Left colon (tissue), 2 donors: Measurements from ENCODE around the gene SMIM41. TPM values are rescaled to one million over a fixed set of nuclear protein-coding genes. Genes with fewer than 3 reads are reported as not detected.

ENCODE experiments used
- ATAC-seq: fragments of 200-7000 bp; cut with Tn5 transposase; one replicate; pipeline ENCODE4 v1.9.1; 2020; ENCODE audit warnings: mild to moderate bottlenecking, moderate library complexity
- DNase-seq, 2 donors: peaks; one replicate each; pipeline ENCODE4 v3.0.0-alpha.2; 2020
- intact Hi-C, 2 donors: fragments of 100-400 bp; cut with DNase I in 1 of 2; cut with micrococcal nuclease in 1 of 2; formaldehyde crosslinking; loops; one replicate each; pipeline versions ENCODE4 v1.11.2 to v1.14.0; 2022; cut with DNase I, micrococcal nuclease
- total RNA-seq, 2 donors: library from RNA; stranded (reverse); fragmentation: NEBNext Ultra II Directional; extraction: Animal tissue kit (Norgen Biotek cat#: 25700); gene quantifications; one replicate each; pipeline ENCODE4 v1.2.1, GENCODE V29; 2021
- donor health status: DM: no; HTN: no; CAD: no.
- donor health status: DM: yes; HTN: yes; CAD: no.

SMIM41 gene
- total RNA-seq, 2 donors from 2014 or later: 0.31 TPM; not detected in 1

DNA sequence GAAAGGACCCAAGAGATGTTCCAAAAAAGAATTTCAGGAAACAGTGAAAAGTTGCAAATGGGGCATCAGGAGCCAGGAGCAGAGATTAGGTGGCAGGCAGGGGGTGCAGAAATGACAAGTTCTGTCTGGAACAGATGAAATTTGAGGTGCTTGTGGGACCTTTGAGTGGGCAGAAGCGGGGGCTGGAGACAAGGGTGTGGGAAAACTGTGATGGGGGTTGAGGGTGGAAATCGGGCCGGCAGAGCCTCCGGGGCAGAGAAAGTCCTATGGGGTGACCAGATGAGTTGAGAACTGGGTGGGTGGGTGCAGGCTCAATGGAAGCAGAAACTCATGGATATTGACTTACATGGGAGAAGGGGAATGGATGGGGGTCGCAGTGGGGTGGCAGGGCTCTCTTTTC lies 29.8 kb upstream of the SMIM41 start:
- ATAC-seq: no peak
- peak in 1 of 2 donors; percentile 28 for DNase-seq
- intact Hi-C loops: no loop called here

DNA sequence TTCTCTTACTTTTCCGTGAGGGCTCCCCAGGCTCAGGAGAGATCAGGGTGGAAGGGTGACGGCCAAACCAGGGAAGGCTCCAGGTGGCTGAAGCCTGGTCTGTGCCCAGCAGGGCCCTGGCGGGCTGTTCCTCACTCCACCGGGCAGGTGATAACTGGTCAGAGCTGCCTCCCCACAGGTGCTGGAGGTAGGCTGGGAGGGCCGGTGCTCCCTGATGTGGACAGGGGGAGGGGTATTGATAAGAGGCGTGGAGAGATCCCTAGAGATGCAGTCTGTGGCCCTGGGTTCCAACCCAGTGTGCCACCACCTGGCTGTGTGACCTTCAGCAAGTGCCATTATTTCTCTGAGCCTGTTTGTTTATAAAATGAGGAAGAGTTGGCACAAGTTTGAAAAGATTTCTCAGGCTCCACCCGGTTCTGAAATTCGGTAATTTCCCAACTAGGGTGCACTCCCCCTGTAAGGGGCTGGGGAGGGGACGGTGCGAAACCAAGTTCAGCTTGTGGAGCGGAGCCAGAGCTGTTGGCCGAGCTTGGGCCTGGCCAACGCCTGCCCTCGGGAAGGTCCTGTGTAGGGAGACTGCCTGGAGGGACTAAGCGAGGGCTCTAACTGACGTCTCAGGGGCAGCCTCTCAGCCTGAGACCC lies 29.3 kb upstream of the SMIM41 start:
- DNase-seq (peak; percentile 47 to 65), ATAC-seq (no peak)
- intact Hi-C loops: no loop called here

DNA sequence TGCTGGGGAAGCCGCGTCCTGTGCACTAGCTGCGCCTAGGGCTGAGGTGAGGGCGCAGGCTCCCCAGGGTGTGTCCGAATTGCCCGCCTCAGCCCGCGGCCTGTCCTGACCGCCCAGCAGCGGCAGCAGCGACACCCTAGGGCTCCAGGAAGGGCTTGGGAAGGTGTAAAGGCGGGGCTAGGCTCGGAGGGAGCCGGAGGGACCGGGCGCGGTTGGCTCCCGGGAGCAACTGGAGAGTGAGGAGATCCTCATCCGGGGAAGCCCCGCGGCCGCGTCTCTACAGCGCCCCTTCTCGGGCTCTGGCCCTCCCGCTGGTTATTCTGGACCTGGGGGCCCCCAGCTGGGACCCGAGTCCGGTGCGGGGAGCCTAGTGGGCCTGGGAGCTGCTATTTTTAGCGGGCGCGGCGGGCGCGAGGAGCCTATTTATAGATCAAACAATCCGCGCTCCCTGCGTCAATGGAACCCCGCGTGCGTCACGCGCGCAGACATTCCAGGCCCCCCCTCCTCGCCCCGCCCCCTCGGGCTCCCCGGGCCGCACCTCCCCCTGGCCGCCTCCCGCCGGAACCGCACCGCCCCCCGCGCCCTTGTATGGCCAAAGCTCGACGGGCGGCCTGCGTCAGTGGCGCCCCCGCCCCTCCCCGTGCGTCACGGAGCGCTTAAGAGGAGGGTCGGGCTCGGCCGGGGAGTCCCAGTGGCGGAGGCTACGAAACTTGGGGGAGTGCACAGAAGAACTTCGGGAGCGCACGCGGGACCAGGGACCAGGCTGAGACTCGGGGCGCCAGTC lies 28.6 kb upstream of the SMIM41 start, which contains the start of gene NR4A1:
Gene NR4A1, plus strand, starts transcription at position 685 of the 784 bp plus-strand sequence. CDS start 2,887 bp downstream, outside the sequence.
- ATAC-seq: peak; percentile 75
- intact Hi-C loops: no loop called here
- DNase-seq: peak; percentile 97 to 99

DNA sequence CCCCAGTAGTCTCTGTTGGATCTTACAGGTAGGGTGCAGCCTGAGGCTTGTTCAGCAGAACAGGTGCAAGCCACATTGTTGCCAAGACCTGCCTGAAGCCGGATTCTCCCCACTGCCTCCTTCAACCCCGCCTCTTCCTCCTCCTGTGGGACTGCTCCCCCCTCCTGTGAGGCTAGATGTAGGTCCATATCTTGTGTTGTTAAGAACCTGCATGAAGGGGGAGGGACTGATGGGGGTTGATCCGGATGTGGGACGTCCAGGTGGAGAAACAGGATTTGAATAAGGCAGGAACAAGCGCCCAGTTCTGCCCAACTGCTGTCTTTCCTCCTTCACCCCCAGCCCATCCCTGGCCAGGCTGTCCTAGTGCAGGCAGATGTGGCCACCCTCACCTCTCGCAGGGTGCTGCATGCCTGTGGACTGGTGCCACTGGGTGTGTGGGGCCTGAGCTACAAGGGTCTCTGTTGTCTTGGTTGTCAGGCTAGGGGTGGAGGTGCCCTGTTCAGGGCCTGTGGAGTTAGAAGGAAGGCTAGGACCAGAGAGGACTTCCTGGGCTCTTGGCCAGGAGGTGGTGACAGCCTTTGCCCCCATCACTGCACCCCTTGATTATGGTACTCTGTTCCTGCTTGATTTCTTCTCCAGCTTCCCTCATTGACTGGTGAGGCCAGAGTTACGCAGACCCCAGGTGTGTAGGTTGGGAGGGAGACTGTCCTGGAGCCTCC lies 26.9 kb upstream of the SMIM41 start:
- ATAC-seq (peak; percentile 36), DNase-seq (peak; percentile 71 to 87)
- intact Hi-C loops: no loop called here

DNA sequence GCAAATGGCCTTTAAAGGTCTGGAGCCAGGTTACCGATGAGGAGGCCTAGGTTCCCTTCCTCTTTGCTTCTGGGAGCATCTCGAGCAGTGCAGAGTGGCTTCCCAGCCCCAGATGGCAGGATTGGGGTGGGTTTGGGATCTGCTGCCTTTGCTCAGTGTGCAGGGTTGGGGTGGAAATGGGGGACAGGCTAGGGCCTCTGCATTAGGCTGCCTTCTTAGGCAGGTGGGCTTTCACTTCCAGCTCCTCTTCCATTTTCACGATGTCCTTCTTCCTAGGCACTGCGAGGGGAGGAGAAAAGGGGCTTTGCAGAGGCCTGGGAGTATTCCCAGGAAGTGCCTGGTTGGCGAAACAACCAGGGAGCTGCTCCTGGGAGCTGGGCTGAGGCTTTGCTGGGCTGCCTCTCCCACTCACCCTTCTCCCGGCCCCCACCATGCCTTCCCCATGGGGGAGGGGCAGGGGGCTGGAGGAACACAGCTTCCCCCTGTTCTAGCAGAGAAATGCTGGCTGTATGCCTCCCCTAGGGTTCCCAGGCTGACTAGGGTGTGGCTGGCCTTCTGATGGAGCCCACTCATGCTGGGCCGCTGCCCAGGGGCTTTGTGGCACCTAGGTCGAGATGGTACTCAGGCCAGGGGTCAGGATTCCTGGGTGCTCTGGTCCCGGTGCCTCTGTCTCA lies 25.8 kb upstream of the SMIM41 start:
- intact Hi-C loops: no loop called here
- DNase-seq: peak in 1 of 2 donors; percentile 27
- ATAC-seq: no peak

DNA sequence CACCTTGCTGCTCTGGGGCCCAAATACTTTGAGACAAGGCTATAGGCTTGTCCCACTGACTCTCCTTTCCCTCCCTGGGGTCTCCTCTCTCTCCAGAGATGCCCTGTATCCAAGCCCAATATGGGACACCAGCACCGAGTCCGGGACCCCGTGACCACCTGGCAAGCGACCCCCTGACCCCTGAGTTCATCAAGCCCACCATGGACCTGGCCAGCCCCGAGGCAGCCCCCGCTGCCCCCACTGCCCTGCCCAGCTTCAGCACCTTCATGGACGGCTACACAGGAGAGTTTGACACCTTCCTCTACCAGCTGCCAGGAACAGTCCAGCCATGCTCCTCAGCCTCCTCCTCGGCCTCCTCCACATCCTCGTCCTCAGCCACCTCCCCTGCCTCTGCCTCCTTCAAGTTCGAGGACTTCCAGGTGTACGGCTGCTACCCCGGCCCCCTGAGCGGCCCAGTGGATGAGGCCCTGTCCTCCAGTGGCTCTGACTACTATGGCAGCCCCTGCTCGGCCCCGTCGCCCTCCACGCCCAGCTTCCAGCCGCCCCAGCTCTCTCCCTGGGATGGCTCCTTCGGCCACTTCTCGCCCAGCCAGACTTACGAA lies 25.2 kb upstream of the SMIM41 start:
- no peak for ATAC-seq
- peak in 1 of 2 donors; percentile 30 for DNase-seq
- intact Hi-C loops: no loop called here

DNA sequence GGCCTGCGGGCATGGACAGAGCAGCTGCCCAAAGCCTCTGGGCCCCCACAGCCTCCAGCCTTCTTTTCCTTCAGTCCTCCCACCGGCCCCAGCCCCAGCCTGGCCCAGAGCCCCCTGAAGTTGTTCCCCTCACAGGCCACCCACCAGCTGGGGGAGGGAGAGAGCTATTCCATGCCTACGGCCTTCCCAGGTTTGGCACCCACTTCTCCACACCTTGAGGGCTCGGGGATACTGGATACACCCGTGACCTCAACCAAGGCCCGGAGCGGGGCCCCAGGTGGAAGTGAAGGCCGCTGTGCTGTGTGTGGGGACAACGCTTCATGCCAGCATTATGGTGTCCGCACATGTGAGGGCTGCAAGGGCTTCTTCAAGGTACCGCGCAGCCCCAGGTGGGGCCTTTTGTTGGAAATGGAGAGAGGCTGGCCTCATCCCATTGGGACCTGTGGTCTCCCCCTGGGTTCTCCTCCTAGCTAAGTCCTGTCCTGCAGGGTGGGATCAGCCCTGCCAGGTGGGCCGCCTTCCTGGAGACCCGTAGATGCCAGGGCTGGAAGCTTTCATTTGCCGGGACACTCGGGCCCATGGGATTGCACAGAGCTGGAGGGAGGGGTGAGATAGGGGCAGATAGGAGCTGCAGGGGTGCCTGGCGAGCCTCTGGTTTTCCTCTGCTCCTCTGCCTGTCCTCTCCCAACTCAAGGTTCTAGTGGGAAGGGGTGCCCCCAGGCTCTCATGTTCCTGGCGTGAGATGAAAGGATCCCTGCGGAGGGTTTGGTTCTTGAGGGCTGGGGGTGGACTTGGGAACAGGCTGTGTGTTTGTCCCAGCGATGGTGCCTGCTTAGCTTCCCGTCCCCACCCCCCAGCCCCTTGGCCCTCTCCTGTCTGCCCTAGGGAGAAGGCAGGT lies 24.4 kb upstream of the SMIM41 start:
- intact Hi-C loops: no loop called here
- DNase-seq (no peak), ATAC-seq (no peak)

DNA sequence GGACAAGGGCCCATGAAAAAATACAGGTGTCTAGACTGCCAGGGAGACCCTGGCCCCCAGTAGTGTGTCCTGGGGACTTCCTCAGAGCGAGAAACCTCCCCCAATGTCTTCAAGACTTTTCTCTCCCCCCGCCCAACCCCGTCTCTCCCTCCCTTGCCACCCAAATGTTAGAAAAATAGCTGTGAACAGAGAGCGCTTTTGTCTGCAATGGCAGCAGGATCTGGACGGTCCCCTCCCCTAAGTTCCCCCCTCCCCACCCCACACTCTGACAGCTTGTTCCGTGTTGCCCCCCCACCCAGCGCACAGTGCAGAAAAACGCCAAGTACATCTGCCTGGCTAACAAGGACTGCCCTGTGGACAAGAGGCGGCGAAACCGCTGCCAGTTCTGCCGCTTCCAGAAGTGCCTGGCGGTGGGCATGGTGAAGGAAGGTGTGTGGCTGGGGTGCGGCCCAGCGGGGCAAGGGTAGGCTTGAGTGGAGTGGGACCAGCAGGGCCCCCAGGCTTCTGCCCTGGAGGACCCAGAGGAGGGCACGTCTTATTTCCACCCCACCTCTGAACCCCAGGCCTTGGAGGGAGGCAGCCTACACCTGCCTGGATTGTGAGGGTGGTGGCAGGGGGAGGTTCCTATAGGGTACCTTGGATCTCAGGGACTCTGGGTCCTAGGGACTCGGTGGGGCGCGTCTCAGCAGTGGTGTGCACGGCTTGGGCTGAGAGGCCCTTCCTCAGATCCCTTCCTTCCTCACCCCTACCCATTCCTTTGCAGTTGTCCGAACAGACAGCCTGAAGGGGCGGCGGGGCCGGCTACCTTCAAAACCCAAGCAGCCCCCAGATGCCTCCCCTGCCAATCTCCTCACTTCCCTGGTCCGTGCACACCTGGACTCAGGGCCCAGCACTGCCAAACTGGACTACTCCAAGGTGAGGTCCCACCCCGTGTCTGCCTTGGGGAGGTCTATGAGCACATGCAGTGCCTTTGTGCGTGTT lies 23.5 kb upstream of the SMIM41 start:
- ATAC-seq: no peak
- DNase-seq: no peak
- intact Hi-C loops: no loop called here

DNA sequence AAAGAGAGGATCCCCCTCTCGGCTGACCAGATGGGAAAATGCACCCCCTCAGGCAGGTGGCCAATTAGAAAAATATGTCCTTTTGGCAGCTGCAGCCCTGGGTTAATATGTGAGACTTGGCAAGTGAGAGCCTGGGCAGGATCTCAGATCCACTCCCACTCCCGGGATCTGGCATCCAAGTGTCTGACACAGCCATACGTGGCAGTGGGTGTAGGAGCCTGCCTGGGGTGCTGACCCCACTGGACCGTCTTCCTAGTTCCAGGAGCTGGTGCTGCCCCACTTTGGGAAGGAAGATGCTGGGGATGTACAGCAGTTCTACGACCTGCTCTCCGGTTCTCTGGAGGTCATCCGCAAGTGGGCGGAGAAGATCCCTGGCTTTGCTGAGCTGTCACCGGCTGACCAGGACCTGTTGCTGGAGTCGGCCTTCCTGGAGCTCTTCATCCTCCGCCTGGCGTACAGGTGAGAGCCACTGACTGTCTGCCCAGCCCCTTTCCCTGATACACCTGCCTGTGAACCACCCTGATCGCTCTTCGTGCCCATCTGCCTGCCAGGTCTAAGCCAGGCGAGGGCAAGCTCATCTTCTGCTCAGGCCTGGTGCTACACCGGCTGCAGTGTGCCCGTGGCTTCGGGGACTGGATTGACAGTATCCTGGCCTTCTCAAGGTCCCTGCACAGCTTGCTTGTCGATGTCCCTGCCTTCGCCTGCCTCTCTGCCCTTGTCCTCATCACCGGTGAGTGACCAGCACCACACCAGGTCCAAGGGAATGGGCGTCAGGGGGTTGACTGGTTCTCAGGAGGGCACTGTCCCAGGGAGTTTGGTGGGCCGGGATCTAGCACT lies 22.5 kb upstream of the SMIM41 start:
- ATAC-seq (no peak), DNase-seq (no peak)
- intact Hi-C loops: no loop called here

DNA sequence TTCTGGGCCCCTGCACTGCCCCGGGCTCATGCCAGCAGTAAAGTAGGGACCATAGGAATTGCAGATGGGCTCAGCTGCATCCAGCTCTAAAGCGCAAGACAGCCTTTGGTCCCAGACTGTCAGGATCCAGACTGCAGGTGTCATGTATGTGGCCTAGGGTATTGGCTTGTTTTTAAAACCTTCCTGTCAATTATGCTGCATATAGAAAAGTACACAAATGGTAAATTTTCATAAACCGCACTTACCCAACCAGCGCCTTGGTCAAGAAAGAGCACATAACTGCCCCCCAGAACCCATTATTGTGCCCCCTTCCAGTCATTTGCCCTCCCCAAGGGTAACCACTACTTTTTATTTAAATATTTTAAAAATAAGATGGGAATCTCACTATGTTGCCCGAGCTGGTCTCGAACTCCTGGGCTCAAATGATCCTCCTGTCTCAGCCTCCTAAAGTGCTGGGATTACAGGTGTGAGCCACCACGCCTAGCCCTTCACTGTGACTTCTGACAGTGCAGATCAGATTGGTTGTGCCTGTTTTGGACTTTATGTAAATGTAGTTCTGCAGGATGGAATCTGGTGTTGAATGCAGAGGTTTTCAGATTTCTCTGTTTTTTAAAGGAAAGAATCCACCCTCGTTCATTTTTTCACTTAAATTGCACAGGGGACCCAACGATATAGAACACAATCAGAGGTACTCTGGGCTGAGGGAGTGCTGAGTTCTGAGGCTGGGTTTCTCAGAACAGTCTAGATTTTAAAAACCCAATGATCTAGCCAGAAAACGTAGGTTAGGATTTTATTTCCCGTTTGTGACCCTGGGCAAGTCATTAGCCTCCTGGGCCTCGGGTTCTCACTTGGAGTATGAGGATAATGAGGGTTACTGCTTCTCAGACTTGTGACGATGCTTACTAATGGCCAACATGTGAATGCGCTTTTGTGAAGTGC lies 21.6 kb upstream of the SMIM41 start:
- no peak for DNase-seq
- no peak for ATAC-seq
- intact Hi-C loops: no loop called here

DNA sequence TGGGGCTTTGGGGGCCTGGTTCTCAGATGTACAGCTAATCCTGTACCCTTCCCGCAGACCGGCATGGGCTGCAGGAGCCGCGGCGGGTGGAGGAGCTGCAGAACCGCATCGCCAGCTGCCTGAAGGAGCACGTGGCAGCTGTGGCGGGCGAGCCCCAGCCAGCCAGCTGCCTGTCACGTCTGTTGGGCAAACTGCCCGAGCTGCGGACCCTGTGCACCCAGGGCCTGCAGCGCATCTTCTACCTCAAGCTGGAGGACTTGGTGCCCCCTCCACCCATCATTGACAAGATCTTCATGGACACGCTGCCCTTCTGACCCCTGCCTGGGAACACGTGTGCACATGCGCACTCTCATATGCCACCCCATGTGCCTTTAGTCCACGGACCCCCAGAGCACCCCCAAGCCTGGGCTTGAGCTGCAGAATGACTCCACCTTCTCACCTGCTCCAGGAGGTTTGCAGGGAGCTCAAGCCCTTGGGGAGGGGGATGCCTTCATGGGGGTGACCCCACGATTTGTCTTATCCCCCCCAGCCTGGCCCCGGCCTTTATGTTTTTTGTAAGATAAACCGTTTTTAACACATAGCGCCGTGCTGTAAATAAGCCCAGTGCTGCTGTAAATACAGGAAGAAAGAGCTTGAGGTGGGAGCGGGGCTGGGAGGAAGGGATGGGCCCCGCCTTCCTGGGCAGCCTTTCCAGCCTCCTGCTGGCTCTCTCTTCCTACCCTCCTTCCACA lies 20.7 kb upstream of the SMIM41 start:
- intact Hi-C loops: no loop called here
- no peak for ATAC-seq
- no peak for DNase-seq

DNA sequence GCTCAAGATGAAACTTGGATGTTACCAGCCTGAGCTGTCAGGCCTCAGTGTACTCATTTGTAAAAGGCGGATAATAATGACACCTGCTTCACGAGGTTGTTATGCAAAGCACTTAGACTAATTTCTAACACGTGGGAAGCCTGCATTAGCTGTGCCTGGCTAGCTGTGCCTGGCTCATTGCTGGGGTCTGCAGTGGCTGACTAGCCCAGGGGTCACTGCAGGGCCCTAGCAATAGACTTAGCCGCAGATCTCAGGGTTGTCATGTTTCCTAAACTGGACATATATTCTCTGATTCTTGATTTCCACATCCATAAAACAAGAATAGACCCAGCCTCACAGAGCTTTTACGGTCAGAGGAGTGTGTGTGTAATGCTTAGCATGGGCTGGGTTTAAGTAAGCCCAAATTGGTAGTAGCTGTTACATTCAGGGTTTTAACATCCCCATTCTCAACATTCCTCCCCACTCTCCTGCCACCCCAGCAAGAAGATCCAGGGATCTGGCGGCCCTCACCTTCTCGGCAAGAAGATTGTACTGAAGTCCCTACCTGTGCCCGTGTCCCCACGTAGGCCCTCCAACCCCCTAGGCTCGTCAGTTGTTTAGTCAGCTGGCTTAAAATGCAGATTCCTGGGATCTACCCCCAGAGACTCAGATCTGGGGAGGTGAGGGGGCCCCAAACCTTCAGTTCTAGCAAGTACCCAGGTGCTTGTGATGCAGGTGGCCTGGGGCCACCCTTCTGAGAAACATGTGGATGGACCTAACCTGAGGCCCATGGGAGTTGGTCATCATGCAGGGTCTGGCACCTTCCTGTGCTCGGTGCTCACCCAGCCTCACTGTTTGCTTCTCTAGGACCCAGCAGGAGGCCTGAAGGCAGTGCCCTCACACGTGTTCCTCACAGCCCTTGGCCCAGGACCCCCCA lies 19.7 kb upstream of the SMIM41 start:
- intact Hi-C loops: no loop called here
- DNase-seq (no peak), ATAC-seq (no peak)

DNA sequence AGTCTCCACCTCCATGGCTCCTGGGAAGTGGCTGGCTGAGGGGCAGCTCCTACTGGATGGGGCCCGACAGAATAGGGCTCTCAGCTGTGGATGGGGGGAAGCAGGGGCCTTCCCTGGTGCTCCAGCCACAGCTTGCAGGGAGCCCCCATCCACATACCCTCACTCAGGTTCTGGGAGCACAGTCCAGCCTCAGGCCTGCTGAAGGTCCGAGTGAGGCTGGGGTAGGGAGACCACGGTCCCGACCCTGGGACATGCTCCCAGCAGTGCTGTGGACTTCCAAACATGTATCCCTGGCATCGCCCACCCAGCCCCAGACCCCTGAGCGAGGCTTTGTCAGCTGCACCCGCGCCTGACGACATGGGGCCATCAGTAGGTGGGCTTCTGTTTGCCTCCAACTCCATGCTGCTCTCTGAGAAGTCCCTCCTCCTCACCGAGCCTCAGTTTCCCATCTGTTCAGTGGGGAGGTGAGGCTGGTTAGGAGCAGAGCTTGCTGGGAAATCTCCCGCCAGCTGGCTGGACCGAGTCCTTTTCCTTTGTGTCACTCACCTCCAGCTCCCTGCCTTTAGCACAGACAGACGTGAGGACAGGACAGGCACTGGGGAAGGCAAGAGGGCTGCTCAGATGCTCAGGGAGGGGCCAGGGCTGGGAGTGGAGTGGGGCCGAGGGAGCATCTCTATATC lies 18.9 kb upstream of the SMIM41 start:
- DNase-seq (no peak), ATAC-seq (no peak)
- intact Hi-C loops: no loop called here
